IMR-90 (cell line): ENCODE results near the gene TMEM63A.

ENCODE experiments used
- BHLHE40 ChIP-seq: fragments of 150-350 bp; IDR thresholded peaks from 2 replicates; pipeline ENCODE4 v1.6.1; 2016; ENCODE audit warnings: mild to moderate bottlenecking, low read depth, low read length
- MAZ ChIP-seq: IDR thresholded peaks from 2 replicates; pipeline ENCODE4 v1.6.1; 2012; ENCODE audit warnings: low read depth, mild to moderate bottlenecking, low read length, improper control_type of control experiment, moderate library complexity, borderline replicate concordance
- NFE2L2 ChIP-seq: fragments of 150-350 bp; IDR thresholded peaks from 2 replicates; pipeline ENCODE4 v1.6.1; 2016; ENCODE audit warnings: low read depth, mild to moderate bottlenecking, low read length
- POLR2A ChIP-seq: IDR thresholded peaks from 2 replicates; pipeline ENCODE4 v1.6.1; 2012; ENCODE audit warnings: mild to moderate bottlenecking, low read depth, low read length
- RAD21 ChIP-seq: IDR thresholded peaks from 2 replicates; pipeline ENCODE4 v1.6.1; 2012; ENCODE audit warnings: low read length, improper control_type of control experiment
- RCOR1 ChIP-seq: IDR thresholded peaks from 2 replicates; pipeline ENCODE4 v1.6.1; 2012; ENCODE audit warnings: mild to moderate bottlenecking, low read length, improper control_type of control experiment; ENCODE audit not compliant: insufficient replicate concordance
- RFX5 ChIP-seq: IDR thresholded peaks from 2 replicates; pipeline ENCODE4 v1.8.0; 2012; ENCODE audit warnings: low read depth, mild to moderate bottlenecking, low read length, moderate library complexity
- TF ChIP-seq, protein P1 (sequence below): conservative IDR thresholded peaks from 2 replicates; pipeline ENCODE4 v1.5.1; 2012; ENCODE audit warnings: mild to moderate bottlenecking, low read depth, low read length, improper control_type of control experiment
- TF ChIP-seq, protein P2 (sequence below): fragments of 150-350 bp; IDR thresholded peaks from 2 replicates; pipeline ENCODE4 v1.6.1; 2016; ENCODE audit warnings: low read depth, mild to moderate bottlenecking, low read length, moderate library complexity, borderline replicate concordance
- TF ChIP-seq, protein P3 (sequence below): fragments of 150-350 bp; IDR thresholded peaks from 2 replicates; pipeline ENCODE4 v1.6.1; 2017; ENCODE audit warnings: mild to moderate bottlenecking, antibody characterized with exemption, low read length, low read depth

DNA sequence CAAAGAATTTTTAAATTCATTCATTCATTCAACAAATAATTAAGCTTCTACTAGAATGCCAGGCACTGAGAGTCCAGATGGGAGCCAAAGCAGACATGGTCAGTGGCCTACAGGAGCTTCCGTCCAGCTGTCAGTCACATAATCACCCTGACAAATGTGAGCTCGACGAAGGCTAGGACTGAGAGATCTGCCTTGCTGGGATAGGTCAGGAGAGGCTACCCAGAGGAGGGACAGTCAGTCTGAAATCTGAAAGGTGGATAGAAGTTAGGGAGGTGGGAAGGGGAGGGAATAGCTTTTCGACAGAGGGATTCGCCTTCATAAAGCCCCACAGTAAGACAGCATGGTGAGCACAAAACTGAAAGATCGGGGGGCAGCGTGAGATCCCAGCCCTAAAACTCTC is 64.0 kb downstream of the TMEM63A start:
- TF ChIP-seq, protein P1, sequence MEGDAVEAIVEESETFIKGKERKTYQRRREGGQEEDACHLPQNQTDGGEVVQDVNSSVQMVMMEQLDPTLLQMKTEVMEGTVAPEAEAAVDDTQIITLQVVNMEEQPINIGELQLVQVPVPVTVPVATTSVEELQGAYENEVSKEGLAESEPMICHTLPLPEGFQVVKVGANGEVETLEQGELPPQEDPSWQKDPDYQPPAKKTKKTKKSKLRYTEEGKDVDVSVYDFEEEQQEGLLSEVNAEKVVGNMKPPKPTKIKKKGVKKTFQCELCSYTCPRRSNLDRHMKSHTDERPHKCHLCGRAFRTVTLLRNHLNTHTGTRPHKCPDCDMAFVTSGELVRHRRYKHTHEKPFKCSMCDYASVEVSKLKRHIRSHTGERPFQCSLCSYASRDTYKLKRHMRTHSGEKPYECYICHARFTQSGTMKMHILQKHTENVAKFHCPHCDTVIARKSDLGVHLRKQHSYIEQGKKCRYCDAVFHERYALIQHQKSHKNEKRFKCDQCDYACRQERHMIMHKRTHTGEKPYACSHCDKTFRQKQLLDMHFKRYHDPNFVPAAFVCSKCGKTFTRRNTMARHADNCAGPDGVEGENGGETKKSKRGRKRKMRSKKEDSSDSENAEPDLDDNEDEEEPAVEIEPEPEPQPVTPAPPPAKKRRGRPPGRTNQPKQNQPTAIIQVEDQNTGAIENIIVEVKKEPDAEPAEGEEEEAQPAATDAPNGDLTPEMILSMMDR, result no peak
- TF ChIP-seq POLR2A (no peak), NFE2L2 (no peak), MAZ (no peak), BHLHE40 (no peak), RFX5 (no peak), RCOR1 (no peak), RAD21 (no peak)
- TF ChIP-seq, protein P2, sequence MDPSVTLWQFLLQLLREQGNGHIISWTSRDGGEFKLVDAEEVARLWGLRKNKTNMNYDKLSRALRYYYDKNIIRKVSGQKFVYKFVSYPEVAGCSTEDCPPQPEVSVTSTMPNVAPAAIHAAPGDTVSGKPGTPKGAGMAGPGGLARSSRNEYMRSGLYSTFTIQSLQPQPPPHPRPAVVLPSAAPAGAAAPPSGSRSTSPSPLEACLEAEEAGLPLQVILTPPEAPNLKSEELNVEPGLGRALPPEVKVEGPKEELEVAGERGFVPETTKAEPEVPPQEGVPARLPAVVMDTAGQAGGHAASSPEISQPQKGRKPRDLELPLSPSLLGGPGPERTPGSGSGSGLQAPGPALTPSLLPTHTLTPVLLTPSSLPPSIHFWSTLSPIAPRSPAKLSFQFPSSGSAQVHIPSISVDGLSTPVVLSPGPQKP, result no peak
- TF ChIP-seq, protein P3, sequence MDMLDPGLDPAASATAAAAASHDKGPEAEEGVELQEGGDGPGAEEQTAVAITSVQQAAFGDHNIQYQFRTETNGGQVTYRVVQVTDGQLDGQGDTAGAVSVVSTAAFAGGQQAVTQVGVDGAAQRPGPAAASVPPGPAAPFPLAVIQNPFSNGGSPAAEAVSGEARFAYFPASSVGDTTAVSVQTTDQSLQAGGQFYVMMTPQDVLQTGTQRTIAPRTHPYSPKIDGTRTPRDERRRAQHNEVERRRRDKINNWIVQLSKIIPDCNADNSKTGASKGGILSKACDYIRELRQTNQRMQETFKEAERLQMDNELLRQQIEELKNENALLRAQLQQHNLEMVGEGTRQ, result no peak
